ACC112 (cell line): ENCODE measurements around the gene TTLL12.

Experiments
- H2AFZ ChIP-seq: fragments of 200-600 bp; sonication (generic); one replicate; pipeline ENCODE4 v1.6.0; 2017; ENCODE audit warnings: antibody characterized with exemption, low read length; ENCODE audit not compliant: unreplicated experiment
- H3K27ac ChIP-seq: fragments of 200-600 bp; sonication (generic); 2 replicates; pipeline ENCODE4 v1.5.1; 2014; ENCODE audit warnings: low read depth, mild to moderate bottlenecking, antibody characterized with exemption, low read length, moderate library complexity
- H3K27me3 ChIP-seq: fragments of 200-600 bp; sonication (generic); 2 replicates; pipeline ENCODE4 v1.6.1; 2014; ENCODE audit warnings: mild to moderate bottlenecking, antibody characterized with exemption, low read length, moderate library complexity, mixed read lengths; ENCODE audit not compliant: insufficient read depth
- H3K36me3 ChIP-seq: fragments of 200-600 bp; sonication (generic); 2 replicates; pipeline ENCODE4 v1.6.1; 2016; ENCODE audit warnings: mild to moderate bottlenecking, antibody characterized with exemption, low read length, moderate library complexity, mixed read lengths; ENCODE audit not compliant: insufficient read depth
- H3K4me1 ChIP-seq: fragments of 200-600 bp; sonication (generic); one replicate; pipeline ENCODE4 v1.6.1; 2016; ENCODE audit warnings: low read length, mixed read lengths; ENCODE audit not compliant: insufficient read depth, unreplicated experiment, control insufficient read depth
- H3K4me3 ChIP-seq: fragments of 200-600 bp; sonication (generic); 2 replicates; pipeline ENCODE4 v1.5.1; 2014; ENCODE audit warnings: mild to moderate bottlenecking, low read depth, low read length
- H3K79me2 ChIP-seq: fragments of 200-600 bp; sonication (generic); one replicate; pipeline ENCODE4 v1.6.0; 2016; ENCODE audit warnings: low read length; ENCODE audit not compliant: control insufficient read depth, unreplicated experiment, insufficient read depth

Gene TTLL12

DNA sequence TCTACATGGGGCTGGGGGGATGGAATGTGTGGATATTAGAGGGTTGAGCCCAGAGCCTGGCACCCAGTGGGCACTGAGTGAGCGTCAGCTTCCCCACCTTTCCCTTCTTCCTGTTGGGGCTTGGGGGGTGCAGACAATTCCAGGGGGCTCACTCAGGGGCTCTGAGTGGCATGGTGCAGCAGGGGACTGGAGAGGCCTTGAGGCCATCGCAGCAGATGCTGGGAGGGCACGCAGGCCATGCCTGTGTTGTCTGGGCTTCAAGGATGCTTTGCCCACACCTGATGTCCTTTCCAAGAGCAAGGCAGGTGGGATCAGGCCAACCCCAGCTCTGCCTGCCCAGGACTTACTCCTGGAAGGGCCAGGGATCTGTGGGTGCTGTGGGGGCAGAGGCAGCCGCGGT, 11.2 kb upstream of the TTLL12 start:
- Histone ChIP-seq H3K27ac (no peak overlapping the region), H3K27me3 (0 out of 2 replicates have a peak, but pooled peaks cover 4% of the 10 kb centered on the region), H3K4me1 (no peaks in the 10 kb centered on the region), H3K36me3 (no peaks in the 10 kb centered on the region), H3K79me2 (no peaks in the 10 kb centered on the region), H2AFZ (no peak overlapping the region), H3K4me3 (no peak overlapping the region)

DNA sequence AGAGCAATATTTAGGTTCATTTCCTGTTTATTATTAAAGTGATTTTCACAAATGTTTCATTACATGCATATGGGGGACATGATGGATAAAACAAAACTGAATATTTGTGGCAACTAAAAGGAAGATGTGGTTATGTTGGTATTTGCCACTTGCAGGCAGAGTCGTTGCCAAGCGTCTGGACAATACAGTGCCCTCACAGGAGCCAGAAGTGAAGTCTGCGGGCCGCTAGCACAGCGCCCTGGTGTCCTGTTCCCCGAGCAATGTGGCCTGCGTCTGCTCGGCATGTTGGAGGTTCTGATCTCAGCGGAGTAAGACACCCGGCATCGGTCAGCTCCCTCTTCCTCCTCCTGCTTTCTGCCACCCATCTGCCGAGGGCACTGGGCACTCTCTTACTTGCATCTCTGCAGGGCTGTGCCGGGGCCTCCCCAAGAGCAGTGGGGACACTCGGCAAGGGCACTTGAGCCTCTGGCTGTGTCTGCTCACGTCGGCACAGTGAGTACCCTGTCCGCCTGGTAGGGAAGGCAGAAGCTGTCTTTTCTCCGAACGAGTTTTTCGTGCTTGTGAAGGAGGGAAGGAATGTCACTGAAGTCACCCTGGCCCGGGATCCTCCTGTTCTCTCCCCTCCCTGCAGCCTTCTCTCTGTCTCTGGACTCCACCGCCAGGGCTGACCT, 10.5 kb upstream of the TTLL12 start:
- Histone ChIP-seq H3K36me3 (no peaks in the 10 kb centered on the region), H3K27ac (no peak overlapping the region), H3K4me3 (no peak overlapping the region)

DNA sequence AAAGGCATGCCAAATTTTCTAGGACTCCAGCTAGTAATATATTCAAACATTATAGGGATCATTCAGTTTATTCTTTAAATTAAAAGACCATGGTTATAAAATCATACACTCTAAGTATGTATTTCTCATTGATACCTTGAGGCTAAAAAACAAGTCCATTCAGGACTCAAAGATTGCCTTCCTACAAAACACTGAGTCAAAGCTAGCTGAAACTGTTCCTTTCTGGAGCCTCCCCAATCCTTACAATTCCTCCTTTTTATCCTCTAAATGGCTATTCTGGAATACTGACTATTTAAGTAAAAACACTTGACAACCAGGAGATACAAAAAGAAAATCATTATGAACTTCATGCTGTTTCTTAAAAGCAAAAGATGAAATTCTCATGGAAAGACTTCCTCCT, 4.9 kb upstream of the TTLL12 start:
- Histone ChIP-seq H3K4me3 (no peak overlapping the region), H3K27me3 (0 out of 2 replicates have a peak, but pooled peaks cover 4% of the 10 kb centered on the region), H3K27ac (no peak overlapping the region), H3K79me2 (no peaks in the 10 kb centered on the region), H3K4me1 (no peaks in the 10 kb centered on the region), H2AFZ (no peak overlapping the region), H3K36me3 (no peaks in the 10 kb centered on the region)

More for the DNA sequence above, 10.5 kb upstream of the TTLL12 start:
- H3K27me3 ChIP-seq, result 0 out of 2 replicates have a peak, but pooled peaks cover 4% of the 10 kb centered on the region
- H3K4me1 ChIP-seq, result no peaks in the 10 kb centered on the region
- H2AFZ ChIP-seq, result no peak overlapping the region
- H3K79me2 ChIP-seq, result no peaks in the 10 kb centered on the region

DNA sequence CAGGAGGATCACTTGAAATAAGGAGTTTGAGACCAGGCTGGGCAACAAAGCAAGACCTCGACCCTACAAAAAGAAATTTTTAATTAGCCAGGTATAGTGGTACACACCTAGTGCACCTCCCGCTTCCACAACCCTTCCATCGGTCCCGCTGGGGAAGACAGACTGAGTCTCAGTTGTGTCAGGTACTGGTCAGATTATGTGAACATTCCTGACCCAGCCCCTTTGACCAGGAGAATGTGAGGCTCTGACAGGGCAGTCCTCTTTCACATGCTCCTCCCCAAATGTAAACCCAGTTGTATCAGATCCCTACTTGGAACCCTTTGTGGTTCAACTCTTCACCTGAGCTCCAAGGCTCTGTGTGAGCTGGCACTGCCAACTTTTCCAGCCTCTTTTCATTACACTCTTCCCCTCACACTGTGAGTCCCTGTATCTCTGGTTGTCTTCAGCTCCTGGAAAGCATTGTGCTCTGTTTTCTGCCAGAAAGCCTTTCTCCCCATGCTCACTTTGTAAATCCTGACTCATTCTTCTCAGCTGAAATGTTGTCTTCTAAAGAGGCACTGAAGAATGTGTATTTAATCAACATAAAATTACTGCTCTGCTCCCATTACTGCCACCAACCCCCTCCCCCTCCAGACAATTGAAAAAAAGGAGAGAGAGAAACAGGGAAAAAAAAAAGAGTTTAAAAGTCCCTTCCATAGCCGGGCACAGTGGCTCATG, 2.1 kb upstream of the TTLL12 start:
- no peaks in the 10 kb centered on the region for H3K36me3 ChIP-seq
- H2AFZ ChIP-seq, result no peak overlapping the region
- H3K4me3 ChIP-seq, result no peak overlapping the region
- no peaks in the 10 kb centered on the region for H3K27me3 ChIP-seq
- no peak overlapping the region for H3K27ac ChIP-seq
- peaks cover 9% of the 10 kb centered on the region for H3K79me2 ChIP-seq
- H3K4me1 ChIP-seq, result peaks cover 6% of the 10 kb centered on the region

DNA sequence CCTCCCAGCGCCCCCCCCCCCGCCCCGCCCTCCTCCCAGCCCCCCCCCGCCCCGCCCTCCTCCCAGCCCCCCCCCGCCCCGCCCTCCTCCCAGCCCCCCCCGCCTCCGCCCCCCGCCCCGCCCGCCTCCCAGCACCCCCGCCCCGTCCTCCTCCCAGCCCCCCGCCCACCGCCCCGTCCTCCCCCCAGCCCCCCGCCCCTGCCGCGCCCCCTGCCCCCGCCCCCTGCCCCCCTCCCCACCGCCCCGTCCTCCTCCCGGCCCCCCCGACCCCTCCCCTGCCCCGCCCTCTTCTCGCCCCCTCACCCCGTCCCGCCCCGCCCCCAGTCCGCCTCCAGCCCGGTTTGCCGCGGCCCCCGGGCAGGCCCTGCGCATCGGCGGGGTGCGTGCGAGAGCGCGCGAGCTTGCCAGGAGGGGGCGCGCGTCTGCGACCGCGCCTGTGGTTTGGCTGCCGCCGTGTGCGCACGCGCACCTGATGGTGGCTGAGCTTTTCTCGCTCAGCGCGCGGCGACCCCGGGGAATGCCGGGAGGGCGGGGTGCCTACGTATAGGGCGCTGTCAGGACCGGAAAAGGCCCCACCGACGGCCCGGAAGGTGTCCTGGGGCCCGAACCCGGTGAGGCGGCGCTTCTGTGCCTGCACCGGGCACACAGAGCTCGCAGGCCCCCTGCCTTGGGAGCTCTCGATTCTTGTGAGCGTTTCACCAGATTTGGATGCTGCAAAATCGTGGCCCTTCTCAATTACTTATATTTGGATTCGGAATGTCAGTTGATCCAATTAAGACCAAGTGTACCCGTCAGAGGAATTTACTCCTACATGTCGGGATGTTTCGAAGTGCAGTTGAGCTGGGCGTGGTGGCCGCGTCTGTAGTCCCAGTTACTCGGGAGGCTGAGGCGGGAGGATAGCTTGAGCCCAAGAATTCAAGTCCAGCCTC, 501 bp upstream of the TTLL12 start:
- peaks cover 9% of the 10 kb centered on the region for H3K79me2 ChIP-seq
- H3K36me3 ChIP-seq, result no peaks in the 10 kb centered on the region
- H3K27me3 ChIP-seq, result no peaks in the 10 kb centered on the region
- H3K27ac ChIP-seq, result peak overlapping the region; percentile 79
- peak overlapping the region; percentile 81 for H3K4me3 ChIP-seq
- H3K4me1 ChIP-seq, result peaks cover 7% of the 10 kb centered on the region
- peak overlapping the region; percentile 88 for H2AFZ ChIP-seq

DNA sequence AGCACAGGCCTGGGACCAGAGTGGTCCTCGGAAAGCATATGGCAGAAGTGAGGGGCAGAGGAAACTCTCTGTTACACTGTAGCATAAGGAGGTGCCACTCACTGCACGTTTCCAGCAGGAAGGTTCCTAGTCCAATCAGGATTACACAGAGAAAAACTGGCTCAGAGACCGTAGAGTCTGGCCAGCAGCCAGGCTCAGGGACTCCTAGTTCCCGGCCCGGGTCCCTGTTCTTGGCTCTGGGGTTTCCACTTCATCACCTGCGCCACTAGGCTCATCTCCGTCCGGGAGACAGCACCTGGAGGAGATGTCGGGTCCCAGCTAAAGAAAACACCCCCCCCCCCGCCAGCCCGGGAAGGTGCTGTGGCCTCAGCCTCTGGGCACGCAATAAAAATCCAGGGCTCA, 1.1 kb downstream of the TTLL12 start:
- Histone ChIP-seq H3K4me3 (peak overlapping the region; percentile 88), H3K27ac (no peak overlapping the region), H3K36me3 (no peaks in the 10 kb centered on the region), H2AFZ (no peak overlapping the region), H3K79me2 (peaks cover 9% of the 10 kb centered on the region), H3K27me3 (no peaks in the 10 kb centered on the region), H3K4me1 (peaks cover 7% of the 10 kb centered on the region)

DNA sequence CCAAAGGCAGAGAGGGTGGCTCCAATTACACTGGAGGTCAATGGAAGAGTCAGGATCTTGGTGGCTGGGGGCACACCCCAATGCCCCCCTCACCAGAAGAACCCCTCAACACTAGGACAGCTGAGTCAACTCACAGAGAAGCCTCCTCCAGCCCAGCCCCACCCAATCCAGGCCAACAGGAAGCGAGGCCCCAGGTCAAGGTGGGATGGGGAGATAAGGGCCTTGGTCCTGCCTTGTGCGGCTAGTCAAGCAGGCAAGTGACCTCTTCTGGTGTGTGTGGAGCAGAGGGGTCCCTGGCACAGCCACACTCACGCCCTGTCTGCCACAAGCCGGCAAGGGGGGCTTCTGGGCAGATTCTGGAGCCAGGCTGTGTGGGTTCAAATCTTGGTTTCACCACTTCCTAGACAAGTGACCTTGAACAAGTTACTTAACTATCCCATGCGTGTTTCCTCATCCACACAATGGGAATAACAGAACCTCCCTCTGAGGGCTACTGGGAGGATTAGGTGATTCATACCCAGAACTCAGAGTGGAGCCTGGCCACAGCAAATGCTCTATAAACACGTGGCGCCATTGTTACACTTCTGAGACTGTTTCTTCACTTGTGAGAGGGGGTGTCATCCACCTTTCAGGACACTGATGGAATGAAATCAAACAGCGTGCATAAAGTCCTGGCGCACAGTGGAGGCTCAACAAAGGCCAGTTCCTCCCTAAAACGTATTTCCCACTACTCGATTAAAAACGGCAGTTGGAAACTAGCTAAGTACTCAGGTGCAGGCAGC, 3.2 kb downstream of the TTLL12 start:
- H3K79me2 ChIP-seq, result peaks cover 9% of the 10 kb centered on the region
- H3K4me1 ChIP-seq, result peaks cover 7% of the 10 kb centered on the region
- H3K27ac ChIP-seq, result no peak overlapping the region
- no peak overlapping the region for H2AFZ ChIP-seq
- H3K4me3 ChIP-seq, result no peak overlapping the region
- no peaks in the 10 kb centered on the region for H3K27me3 ChIP-seq
- no peaks in the 10 kb centered on the region; the same call in 1 of the 2 replicates for H3K36me3 ChIP-seq

DNA sequence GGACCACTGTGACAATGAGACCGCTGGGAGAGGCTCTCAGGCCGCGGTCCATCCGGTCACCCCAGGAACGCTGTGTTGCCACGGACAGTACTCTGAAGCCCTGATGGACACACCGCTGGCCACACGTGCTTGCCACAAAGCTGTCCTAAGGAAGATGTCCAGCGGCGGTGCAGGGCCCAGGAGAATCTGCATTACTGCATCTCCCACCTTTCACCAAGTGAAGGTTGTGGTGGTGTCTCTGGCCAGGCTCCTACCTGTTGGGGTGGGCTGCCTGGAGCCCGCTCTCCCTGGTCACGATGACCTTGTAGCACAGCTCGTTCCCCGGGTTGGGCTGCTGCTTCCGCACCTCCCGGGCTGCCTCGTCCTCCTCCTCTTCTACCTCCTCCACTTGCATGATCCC, 4.2 kb downstream of the TTLL12 start:
- Histone ChIP-seq H3K4me3 (no peak overlapping the region), H3K4me1 (peaks cover 7% of the 10 kb centered on the region), H2AFZ (no peak overlapping the region), H3K27me3 (no peaks in the 10 kb centered on the region), H3K27ac (no peak overlapping the region), H3K36me3 (no peaks in the 10 kb centered on the region; the same call in 1 of the 2 replicates), H3K79me2 (peaks cover 9% of the 10 kb centered on the region)

DNA sequence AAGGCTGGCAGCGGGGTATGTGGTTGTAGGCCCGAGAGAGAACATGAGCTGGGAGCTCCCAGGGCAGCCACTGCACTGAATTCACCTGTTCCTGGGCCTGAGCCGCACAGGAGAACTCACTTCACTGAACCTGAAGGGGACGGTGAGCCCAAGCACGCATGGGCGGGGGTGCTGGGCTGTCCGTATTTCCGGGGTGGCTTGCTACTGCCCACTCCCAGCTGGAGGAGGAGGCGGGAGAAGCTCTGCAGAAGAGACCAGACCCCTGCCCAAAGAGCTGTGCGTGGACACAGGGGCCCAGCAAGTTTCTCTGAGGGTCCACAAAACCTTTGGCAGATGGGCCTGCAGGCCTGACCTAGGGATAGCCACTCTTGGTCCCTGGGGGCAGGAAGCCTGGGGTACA, 4.8 kb downstream of the TTLL12 start:
- Histone ChIP-seq H3K4me3 (no peak overlapping the region), H3K4me1 (peaks cover 7% of the 10 kb centered on the region), H2AFZ (no peak overlapping the region), H3K79me2 (peaks cover 9% of the 10 kb centered on the region), H3K27me3 (no peaks in the 10 kb centered on the region), H3K27ac (no peak overlapping the region), H3K36me3 (no peaks in the 10 kb centered on the region; the same call in 1 of the 2 replicates)
